Measurements from ENCODE around the gene PPP1R9B.

The PPP1R9B gene

DNA sequence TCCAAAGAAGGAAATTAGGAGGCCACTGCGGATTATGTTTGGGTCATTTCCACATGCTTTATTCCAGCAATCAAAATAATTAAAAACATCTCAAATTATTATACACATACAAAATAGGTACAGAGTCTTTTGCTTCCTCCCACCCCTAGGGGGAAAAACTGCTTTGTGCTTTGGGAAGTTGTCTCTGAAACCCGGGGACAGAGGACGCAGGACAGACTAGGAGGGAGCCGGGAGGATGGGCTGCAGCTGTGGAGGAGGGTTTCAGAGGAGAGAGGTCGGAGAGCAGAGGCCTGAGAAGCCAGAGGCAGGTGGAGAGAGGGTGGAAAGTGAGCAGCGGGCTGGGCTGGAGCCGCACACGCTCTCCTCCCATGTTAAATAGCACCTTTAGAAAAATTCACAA is 33.6 kb upstream of the PPP1R9B start:
- TF ChIP-seq GATA1 (IDR thresholded peaks at IDR 0.05; ENCODE audit: low read depth, low read length) (no peak), POLR2A (IDR thresholded peaks at IDR 0.05; ENCODE audit: low read length) (no peak)
- no peak for DNase-seq

DNA sequence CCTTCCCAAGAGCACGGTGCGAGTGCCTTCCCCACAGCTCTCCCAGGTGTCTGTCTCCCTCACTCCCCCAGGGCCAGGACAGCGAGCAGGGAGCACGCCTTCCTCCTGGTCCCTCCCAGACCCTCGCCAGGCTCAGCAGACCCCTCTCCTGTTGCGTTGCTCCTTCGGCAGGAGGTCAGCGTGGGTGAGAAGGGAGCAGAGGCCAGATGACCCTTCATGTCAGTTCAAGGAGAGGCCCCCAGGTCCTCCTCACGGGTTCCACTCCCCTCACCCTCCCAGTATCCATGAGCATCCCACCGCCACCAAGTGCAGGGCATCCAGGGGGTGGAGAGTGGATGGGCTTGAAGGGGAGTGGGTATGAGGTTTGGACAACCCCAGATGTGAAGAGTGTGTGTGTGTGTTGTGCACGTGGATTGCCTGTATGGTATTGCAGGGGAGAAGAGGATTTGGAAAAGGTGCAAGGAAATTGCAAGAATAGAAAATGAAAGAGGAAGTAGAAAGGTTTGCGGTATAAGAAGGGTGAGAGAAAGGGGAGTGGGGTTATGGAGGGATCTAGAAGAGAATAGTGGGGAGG is 33.0 kb upstream of the PPP1R9B start:
- DNase-seq, result no peak
- TF ChIP-seq GATA1 (IDR thresholded peaks at IDR 0.05; ENCODE audit: low read depth, low read length) (no peak), POLR2A (IDR thresholded peaks at IDR 0.05; ENCODE audit: low read length) (no peak)

DNA sequence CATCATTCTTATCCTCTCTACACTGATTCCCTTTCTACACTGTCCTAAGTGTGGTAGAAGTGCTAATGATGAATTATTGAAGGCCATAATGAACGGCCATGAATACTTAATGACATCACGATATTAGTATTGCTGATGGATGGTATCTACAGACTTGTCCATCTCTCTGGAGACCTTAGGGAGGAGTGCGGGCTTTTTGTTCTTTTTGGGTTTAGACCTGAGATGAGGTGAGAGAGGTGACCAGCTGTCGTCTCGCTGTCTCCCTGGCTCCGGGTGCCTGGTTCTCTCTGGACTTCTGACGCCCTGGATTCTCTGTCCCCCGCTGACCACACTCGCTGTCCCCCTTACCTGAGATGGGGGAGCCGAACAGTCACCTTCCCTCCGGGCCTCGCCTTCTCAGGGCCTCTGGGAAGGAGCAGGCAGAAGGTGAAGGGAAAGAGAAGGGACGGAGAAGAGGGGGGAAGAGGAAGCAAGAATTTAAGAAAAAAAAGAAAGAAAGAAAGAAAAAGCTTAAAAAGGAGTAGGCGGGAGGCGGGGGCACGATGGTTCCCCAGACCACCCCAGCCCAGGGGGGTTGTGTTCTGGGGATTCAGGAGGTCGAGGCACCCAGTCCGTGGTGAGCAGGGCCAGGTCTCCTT is 32.4 kb upstream of the PPP1R9B start:
- no peak for TF ChIP-seq GATA1 (IDR thresholded peaks at IDR 0.05; ENCODE audit: low read depth, low read length)
- no peak for TF ChIP-seq POLR2A (IDR thresholded peaks at IDR 0.05; ENCODE audit: low read length)
- DNase-seq, result no peak

DNA sequence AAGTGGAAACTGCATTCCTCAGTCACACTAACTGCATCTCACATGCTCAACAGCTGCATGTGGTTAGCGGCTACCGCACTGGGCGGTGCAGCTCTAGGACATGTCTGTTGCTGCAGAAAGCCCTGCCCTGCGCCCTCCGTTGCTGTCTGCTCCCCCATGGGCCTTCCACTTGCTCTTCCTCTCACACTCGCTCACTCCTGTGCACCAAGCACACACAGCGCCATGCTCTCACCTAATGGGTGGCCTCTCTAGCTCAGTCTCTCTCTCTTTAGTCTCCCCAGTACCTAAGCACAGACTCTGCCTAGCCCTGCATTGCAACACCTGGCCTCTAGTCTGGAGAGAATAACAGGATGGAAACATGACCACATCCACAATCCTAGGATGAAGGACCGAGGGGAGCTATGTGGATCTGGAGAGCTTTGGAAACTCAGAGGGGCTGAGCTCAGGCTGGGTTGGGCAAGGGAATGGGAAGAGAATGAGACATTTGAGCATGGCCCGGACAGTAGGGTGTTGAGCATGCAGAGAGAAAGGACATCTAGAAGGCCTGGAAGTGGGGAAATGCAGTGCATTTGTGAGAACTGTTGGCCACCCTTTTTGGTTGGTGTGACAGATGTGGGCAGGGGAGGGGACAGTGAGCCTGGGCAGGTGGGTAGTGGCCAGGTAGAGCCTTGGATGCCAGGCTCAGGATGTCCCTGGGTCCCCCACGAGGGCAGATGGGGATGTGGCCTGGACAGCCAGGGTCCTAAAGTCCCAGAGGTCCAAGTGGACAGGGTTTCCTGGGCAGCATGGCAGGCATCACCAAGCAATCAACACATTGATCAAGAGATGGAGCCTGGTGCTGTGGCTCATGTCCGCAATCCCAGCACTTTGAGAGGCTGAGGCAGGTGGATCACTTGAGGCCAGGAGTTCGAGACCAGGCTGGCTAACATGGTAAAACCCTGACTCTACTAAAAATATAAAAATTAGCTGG is 31.4 kb upstream of the PPP1R9B start:
- no peak for DNase-seq
- TF ChIP-seq GATA1 (IDR thresholded peaks at IDR 0.05; ENCODE audit: low read depth, low read length), result no peak
- TF ChIP-seq POLR2A (IDR thresholded peaks at IDR 0.05; ENCODE audit: low read length), result no peak

DNA sequence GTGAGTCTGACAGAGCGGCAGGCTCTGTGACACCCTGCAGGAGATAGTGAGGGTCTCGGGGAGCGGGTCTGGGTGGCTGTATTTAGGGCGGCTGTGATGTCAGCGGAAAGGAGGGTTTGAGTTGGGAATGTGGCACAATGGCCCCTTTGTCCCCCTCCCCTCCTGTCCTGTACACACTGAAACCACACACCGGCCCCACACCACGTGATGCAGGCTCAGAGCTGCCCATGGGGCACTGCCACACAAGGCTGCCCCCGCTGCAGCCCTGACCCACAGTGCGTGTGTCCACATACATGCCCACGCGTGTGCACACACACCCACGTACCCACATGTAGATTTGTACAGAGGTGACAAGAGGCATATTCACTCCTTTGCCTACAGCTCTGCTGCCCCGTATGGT is 30.7 kb upstream of the PPP1R9B start:
- DNase-seq, result no peak
- no peak for TF ChIP-seq GATA1 (IDR thresholded peaks at IDR 0.05; ENCODE audit: low read depth, low read length)
- no peak for TF ChIP-seq POLR2A (IDR thresholded peaks at IDR 0.05; ENCODE audit: low read length)

DNA sequence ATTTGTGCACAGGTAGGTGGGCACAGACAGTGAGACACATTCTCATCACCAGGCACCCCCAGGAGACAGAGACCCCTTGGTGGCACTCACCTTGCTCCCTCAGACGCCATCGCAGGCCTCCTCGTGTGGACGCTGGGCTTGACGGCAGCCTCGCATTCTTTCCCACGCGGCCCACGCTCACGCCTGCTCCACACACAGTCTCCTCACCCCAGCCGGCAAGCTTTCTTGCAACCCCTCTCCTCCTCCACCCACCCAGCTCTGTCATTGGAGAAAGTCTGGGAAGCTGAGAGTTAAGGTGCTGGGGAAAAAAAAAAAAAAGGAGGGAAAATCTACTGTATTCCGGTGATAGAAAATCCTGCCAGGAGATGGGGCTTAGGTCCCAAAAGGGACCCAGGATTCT is 30.1 kb upstream of the PPP1R9B start:
- TF ChIP-seq POLR2A (IDR thresholded peaks at IDR 0.05; ENCODE audit: low read length) (no peak), GATA1 (IDR thresholded peaks at IDR 0.05; ENCODE audit: low read depth, low read length) (no peak)
- DNase-seq, result no peak

DNA sequence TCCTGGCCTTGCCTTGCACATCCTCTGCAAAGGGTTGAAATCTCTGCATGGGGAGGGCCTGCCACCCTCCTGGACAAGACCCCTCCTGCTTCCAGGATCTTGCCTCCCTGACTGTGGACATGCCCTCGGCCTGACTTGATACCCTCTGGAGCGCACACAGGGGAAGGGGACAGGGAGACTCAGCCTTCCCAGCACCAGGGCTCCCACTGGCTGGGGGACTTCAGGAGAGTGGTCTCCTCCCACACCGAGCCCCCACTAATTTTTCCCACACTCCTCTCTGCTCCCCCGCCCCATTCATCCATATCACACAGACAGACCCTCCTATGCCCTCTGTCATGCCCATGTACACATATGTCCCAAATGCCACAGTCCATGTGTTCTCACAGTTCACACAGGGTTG is 29.6 kb upstream of the PPP1R9B start:
- DNase-seq, result no peak
- TF ChIP-seq POLR2A (IDR thresholded peaks at IDR 0.05; ENCODE audit: low read length) (no peak), GATA1 (IDR thresholded peaks at IDR 0.05; ENCODE audit: low read depth, low read length) (no peak)

DNA sequence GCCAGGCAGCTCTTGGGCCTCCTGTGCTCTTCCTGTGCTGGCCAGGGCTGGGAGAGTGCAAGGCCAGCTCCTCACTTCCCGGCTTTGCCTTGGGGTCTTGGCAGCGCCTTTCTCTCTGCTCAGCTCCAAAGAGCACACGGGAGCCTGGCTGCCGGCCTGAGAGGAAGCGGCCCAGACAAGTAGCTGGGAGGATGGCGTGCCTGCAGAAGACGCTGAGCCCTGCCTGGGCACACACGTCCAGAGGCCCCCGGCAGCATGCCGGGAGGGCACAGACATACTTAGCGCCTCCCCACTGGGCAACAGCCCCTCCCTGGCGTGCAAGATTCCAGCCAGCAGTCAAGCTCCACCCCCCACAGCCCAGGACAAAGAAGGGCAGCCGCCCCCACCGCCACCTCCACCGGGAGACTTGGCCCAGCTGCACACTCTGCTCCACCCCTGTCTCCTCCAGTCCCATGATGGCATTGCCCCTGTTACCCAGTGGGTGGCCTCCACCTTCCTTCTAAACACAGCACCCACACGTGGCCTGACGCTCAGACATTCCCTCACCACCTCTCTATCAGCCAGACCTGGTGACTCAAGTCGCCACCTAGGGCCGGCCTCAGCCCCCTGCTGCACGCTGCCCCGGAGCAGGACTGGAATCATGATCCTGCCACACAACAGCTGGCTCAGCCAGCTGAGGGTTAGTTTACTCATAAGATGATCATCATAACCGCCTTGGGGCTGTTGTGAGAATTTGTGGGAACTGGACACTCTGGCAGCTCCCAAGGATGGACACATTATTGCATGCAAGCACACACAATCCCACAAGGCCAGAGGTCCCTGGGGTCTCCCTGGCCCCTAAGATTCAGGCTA is 27.7 kb upstream of the PPP1R9B start:
- peak; percentile 44 to 50 for DNase-seq

DNA sequence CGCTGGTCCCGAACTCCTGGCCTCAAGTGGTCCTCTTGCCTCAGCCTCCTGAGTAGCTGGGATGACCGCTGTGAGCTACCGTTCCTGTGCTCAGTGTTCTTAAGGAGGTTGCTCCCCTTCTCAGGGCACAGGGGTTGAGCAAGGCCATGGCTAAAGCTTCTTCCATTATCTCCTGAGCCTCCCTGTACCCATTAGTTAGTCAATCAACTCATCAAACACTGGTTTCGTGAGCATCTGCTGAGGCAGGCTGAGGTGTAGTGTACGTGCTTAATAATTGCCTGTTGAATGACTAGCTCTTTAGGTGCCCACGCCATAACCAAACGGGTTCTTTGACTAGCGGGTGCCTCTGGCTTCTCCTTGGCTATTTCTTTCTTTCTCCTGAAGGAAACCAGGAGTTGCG is 27.0 kb upstream of the PPP1R9B start:
- DNase-seq, result no peak
- TF ChIP-seq POLR2A (IDR thresholded peaks at IDR 0.05; ENCODE audit: low read length), result no peak
- TF ChIP-seq GATA1 (IDR thresholded peaks at IDR 0.05; ENCODE audit: low read depth, low read length), result no peak

More for the DNA sequence above, 27.7 kb upstream of the PPP1R9B start:
- TF ChIP-seq POLR2A (IDR thresholded peaks at IDR 0.05; ENCODE audit: low read length) (no peak), GATA1 (IDR thresholded peaks at IDR 0.05; ENCODE audit: low read depth, low read length) (no peak)

DNA sequence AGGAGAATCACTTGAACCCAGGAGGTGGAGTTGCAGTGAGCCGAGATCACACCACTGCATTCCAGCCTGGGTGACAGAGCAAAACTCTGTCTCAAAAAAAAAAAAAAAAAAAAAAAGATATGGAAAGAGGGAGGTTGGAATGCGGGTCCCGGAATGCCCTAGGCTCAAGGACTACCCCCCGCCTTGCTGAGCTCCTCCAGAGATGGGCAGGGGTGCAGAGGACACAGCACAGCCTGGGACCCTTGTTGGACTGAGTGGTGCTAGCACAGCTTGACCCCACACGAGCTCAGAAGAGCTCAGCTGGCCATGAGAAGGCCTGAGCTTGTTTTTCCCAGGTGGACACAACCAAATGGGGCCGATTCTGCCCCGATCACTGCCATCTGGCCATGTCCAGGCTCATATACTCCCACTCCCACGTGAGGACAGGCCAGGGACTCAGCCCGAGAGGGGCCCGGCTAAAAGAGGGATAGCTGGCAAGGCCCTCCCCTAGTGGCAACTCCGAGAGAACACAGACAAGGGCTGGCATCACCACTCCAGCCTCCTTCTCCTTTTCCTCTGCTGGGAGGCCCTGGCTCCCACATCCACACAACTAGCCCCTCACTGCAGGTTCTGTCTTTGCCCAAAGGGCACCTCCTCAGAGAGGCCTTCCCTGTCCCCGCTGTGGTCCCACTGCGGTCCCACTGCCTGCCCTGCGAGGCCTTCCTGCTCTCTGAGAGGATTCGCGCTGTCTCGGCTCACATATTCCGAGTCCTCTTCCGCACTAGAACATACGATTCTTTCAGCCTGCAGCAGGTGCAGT is 26.3 kb upstream of the PPP1R9B start:
- no peak for TF ChIP-seq GATA1 (IDR thresholded peaks at IDR 0.05; ENCODE audit: low read depth, low read length)
- TF ChIP-seq POLR2A (IDR thresholded peaks at IDR 0.05; ENCODE audit: low read length), result no peak
- no peak for DNase-seq

DNA sequence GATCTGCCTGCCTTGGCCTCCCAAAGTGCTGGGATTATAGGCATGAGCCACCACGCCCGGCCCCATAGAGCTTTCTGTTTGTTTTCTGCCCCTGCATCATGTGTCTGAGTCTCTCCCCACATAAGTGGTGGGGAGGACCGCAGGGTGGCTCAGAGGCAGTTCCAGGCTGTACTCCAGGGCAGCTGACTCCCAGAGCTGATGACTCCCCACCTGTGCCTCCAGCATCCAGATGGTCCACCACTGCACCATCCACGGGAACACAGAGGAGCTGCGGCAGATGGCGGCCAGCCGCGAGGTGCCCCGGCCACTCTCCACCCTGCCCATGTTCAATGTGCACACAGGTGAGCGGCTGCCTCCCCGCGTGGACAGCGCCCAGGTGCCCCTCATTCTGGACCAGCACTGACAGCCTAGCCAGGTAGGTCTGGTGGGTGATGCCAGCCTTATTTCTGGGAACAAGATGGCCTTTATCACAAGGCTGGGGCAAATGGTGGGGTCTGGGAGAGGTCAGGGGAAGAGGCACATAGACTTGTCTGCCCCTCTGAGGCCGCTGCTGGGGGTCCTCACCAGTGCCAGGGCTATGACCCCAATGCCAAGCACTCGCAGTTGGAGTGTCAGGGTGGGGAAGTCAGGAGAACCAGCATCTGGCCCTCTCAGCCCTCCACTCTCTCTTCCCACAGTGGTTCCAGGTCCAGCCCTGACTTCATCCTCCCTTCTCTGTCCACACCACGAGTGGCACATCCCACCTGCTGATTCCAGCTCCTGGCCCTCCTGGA is 24.7 kb upstream of the PPP1R9B start:
- DNase-seq, result no peak
- no peak for TF ChIP-seq GATA1 (IDR thresholded peaks at IDR 0.05; ENCODE audit: low read depth, low read length)
- TF ChIP-seq POLR2A (IDR thresholded peaks at IDR 0.05; ENCODE audit: low read length), result no peak

DNA sequence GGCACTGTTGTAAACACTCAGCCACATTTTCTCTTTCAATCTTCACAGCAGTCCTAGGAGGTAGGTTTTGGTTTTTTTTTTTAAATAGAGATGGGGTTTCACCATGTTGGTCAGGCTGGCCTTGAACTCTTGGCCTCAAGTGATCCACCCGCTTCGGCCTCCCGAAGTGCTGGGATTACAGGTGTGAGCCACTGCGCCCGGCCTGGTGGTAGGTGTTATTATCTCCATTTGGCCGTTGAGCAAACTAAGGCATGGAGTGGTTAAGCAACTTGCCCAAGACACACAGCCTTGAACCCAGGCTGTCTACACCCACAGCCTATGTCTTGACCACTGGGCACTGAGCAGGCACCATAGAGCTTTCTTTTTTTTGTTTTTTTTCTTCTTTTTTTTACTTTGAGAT is 24.0 kb upstream of the PPP1R9B start:
- TF ChIP-seq POLR2A (IDR thresholded peaks at IDR 0.05; ENCODE audit: low read length), result no peak
- TF ChIP-seq GATA1 (IDR thresholded peaks at IDR 0.05; ENCODE audit: low read depth, low read length), result no peak
- DNase-seq, result no peak

Data from erythroblast (primary cell).